Hematopoietic multipotent progenitor cell treated with erythropoietin and hydrocortisone succinate and interleukin-3 and kit ligand, for 17 days (in vitro differentiated cells): ENCODE results near the gene BUD23.
"Not testable (repeated sequence)": the region's sequence is repeated elsewhere in the genome, so short reads cannot be mapped to it uniquely, and the experiment has no call there.

Source experiments
- DNase-seq: peaks from one replicate; pipeline ENCODE4 v3.0.0-alpha.2; 2015; ENCODE audit warnings: low spot score

The BUD23 gene, protein sequence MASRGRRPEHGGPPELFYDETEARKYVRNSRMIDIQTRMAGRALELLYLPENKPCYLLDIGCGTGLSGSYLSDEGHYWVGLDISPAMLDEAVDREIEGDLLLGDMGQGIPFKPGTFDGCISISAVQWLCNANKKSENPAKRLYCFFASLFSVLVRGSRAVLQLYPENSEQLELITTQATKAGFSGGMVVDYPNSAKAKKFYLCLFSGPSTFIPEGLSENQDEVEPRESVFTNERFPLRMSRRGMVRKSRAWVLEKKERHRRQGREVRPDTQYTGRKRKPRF

GRCh38 chr7:73683056-73683787 is at the start of gene BUD23, which contains the start of gene DNAJC30:
BUD23 (plus strand) TSS chr7:73683597; CDS start chr7:73683626, 29 bp downstream.
DNAJC30 (minus strand) TSS chr7:73683453; CDS start chr7:73683423, 30 bp downstream.
- peak; percentile 91 for DNase-seq

DNA sequence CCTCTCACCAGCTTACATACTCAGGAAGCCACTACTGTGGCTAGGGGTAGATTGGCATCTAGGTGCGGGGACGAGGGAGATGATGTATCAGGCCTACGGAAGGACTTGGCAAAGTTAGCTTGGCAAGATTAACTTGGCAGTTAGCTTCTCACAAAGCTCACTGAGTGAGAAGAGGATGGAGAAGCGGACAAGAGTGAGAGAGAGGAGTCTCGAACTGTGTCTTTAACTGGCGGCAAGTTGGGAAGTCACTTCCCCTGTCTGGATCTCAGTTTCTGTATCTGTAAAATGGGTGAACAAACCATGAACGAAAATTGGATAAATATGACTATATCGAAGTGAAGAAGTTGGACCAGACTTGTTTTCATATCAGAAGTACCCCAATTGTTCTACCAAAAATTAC is 49.6 kb upstream of the BUD23 start:
- no peak for DNase-seq

DNA sequence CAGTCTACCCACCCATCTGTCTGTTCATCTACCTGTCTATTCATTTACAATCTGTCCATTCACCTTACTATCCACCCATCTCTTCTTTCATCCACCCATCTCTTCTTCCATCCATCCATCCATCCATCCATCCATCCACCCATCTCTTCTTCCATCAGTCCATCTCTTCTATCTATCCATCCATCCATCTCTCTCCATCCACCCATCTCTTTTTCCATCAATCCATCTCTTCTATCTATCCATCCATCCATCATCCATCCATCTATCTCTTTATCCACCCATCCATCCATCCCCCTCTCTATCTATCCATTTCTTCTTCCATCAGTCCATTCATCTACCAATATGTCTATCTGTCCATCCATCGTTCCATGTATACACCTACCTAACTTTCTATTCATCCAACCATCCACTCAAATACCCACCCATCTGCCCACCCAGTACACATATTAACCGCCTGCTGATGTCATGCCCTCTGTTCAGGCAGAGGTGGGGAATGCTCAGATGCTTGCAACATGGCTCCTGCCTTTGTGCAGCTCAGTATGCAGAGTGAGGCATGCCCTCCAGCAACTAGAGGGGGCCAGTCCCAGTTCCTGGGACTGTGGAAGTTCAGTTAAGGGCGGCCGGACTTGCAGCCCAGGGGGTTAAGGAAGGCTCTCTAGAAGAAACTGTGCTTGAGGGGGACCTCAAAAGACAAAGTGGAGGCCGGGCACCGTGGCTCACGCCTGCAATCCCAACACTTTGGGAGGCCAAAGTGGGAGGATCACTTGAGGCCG is 47.8 kb upstream of the BUD23 start:
- DNase-seq = no peak

- no peak for DNase-seq
These were observed 44.5 kb upstream of the BUD23 start for GRCh38 chr7:73638911-73639310.

GRCh38 chr7:73642834-73643233 is 40.6 kb upstream of the BUD23 start:
- DNase-seq = no peak

DNA sequence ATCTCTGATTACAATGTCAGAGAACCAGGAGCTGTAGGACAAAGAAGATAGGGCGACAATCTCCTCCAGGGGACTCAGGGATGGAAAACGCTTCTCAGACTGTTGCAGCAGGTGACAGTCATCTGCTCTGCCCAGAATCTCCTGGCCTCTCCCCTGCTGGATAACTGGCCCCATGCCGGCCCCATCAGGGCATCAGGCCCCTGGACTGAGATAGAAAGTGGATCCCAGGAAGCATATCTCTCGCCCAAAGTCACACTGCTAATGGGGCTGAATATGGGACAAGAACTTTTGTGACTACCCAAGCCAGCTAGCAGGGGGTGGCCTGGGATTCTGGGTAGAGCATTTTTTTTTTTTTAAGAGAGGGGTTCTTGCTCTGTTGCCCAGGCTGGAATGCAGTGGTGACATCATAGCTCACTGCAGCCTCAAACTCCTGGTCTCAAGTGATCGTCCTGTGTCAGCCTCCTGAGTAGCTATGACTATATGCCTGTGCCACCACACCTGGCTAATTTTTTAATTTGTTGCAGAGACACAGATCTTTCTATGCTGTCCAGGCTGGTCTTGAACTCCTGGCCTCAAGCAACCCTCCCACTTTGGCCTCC is 38.6 kb upstream of the BUD23 start:
- DNase-seq = no peak

DNA sequence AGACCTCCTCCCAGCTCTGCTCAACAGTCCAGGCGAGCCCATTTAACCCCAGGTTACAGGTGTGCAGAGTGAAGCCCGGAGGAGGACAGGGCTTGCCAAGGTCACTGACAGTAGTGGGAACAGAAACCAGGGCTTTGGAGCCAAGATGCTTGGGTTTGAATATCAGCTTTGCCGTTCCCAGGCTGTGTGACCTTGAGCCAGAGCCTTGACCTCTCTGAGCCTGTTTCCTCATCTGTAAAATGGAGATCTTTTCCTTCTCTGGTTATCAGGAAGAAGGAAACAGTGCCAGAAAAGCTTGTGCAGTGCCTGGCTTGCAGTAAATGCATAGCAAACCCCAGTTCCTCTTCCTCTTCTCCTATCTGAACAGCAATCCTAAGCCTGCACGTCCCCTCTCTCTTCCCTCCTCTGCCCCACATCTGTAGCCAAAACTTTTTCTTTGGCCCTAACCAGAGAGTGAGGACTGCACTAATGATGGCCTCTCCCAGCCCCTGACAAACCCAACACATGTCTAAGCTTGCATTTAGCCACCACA is 37.7 kb upstream of the BUD23 start:
- DNase-seq = no peak

GRCh38 chr7:73646785-73647724 is 36.3 kb upstream of the BUD23 start:
- no peak for DNase-seq

DNA sequence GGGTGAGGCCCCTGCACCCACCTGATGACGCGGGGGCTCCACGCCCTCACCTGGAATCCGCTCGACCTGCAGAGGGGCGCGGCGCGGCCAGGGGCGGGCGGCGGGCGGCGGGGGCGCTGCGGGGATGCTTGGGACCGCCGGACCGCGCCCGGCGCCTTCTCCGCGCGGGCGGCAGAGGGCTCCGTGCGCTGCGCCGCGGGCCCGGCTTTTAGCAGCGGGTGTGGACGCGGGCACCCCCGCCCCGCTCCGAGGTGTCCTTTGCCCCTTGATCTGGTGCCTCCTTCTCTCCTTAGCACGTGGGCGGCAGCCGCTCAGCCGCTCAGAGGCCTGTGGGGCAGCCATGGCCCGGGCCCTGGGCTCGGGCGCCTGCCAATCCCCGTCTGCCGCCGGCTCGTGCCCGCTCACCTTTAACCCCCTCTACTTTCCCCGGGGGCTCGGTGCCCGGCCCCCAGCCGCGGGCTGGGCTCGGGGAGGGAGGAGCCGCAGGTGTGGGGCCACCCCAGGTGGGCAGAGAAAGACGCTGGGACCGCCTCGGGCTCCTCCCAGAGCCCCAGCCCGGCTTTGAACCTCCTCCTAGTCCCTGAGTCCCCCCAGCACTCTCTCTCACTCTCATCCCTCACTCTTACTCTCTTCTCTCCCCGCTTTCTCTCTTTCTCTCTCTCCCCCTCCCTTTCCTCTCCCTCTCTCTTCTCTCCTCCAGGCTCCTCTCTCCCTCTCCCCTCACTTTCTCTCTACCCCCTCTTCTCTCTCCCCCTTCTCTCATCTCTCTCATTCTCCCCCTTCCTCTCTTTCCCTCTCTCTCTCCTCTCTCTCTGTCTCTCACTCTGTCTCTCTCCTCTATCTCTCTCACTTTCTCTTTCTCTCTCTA is 35.4 kb upstream of the BUD23 start:
- DNase-seq = no peak

DNA sequence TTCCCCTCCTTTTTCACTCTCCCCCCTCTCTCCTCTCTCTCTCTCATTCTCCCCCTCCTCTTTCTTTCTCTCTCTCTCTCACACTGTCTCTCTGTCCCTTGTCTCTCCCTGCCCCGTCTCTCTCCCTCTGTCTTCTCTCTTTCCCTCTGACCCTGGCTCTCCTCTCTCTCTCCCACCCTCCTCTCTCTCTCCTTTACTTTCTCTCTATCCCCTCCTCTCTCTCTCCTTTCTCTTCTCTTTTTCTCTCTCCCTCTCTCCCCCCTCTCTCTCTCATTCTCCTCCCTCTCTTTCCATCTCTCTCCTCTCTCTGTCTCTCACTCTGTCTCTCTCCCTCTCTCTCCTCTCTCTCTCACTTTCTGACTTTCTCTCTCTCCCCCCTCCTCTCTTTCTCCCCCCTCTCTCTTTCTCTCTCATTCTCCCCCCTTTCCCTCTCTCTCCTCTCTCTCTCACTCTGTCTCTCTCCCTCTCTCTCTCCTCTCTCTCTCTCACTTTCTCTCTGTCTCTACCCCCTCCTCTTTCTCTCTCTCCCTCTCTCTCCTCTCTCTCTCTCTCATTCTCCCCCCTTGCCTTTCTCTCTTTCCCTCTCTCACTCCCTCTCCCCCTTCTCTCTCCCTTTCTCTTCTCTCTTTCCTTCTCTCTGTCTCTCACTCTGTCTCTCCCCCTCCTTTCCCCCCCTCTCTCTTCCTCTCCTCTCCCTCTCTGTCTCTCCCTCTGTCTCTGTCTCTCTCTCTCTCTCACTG is 34.6 kb upstream of the BUD23 start:
- DNase-seq = no peak

GRCh38 chr7:73649576-73649975 is 33.8 kb upstream of the BUD23 start:
- DNase-seq = no peak

- DNase-seq = no peak
These were observed 32.9 kb upstream of the BUD23 start for GRCh38 chr7:73650524-73650923.

DNA sequence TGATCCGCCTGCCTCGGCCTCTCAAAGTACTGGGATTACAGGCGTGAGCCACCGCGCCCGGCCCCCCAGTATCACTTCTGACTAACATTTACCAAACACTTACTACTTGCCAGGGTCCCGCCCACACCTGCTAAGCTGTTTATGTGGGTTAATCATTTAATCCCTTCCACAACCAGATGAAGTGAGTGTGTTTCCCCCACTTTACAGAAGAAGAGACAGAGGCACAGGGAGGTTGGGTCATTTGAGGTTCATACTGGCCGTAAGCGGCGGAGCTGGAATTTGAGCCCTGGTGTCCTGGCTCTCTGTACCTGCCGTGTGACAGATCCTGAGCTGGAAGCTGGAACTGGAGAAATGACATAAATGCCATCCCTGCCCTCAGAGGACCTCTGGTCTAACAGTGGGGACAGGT is 30.9 kb upstream of the BUD23 start:
- no peak for DNase-seq

GRCh38 chr7:73655309-73655708 is 28.1 kb upstream of the BUD23 start:
- not testable (repeated sequence) for DNase-seq

DNA sequence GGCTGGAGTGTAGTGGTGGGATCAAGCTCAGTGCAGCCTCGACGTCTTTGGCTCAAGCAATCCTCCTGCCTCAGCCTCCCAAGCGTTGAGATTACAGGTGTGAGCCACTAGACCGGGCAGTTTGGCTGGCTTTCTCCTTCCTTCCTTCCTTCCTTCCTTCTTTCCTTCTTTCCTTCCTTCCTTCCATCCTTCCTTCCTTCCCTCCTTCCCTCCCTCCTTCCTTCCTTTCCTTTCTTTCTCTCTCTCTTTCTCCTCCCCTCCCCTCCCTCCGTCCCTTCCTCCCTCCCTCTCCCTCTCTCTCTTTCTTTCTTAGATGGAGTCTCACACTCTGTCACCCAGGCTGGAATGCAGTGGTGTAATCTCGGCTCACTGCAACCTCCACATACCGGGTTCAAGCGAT is 23.4 kb upstream of the BUD23 start:
- no peak for DNase-seq

GRCh38 chr7:73660594-73660993 is 22.8 kb upstream of the BUD23 start:
- DNase-seq = not testable (repeated sequence)

DNA sequence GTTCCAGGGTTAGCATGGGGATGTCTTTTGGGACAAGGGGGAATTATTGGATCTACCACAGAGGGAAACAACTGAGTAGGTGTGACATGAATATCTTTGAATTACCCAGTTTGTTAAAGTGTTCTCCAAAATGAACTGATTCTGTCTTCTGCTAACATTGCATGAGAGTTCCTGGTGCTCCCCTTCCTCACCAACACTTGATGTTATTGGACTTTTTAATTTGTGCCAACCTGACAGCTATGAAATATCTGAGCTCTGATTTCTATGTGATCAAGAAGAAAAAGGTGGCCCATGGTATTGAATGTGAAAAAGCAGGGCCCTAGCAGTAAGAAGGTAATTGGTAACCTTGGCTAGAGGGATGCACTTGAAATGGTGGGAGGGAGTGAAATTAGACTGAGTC is 20.4 kb upstream of the BUD23 start:
- no peak for DNase-seq

DNA sequence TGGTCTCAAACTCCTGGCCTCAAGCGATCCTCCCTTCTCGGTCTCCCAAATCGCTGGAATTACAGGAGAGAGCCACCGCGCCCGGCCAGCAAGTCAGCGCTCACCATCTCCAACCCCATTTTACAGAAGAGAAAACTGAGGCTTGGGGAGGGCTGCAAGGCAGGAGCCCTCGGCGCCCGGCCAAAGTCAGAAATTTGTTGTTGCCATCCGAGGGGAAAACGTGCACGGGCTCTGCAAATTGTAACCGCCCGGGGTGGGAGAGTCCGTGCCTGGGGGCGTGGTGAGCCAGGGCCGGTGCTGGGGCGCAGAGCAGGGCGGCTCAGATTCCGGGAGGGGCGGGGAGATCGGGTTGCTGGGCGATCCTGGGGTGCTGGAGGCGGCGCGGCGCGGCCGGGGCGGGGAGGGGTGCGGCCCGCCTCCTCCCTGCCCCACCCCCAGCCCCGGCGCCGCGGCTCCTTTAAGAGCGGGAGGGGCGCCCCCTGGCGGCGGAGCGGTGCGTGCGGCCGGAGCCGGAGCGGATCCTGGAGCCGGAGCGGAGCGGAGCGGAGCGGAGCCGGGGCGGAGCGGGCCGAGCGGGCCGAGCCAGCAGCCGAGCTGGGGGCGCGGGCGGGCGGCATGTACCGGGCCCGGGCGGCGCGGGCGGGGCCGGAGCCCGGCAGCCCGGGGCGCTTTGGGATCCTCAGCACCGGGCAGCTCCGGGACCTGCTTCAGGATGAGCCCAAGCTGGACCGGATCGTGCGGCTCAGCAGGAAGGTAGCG is 15.9 kb upstream of the BUD23 start, which contains the start of gene VPS37D:
TSS of gene VPS37D (plus strand) at position 488 of the 759 bp plus-strand sequence. CDS start at position 616, 128 bp downstream.
- peak; percentile 90 for DNase-seq
